ENCODE results near the gene PHIP.
"Not testable (repeated sequence)": the region's sequence is repeated elsewhere in the genome, so short reads cannot be mapped to it uniquely, and the experiment has no call there.

The PHIP gene

DNA sequence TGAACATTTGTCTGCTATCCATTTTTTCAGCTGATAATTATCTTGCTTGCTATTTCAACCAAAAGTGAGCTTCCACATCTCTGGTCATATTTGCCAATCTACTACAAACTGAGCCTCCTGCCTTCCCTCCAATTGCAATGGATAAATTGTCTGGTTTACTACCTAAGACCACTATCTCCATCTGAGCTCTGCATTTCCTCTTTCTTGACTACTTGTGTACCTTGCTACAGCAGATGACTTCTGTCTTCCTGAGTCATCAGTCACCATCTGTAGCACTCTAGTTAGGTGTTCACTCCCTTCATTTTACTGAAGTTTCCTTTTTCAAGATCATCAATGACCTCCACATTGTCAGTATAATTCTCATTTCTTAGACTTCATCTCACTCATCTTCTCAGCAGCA, 33.5 kb upstream of the PHIP start:
- no peak for DNase-seq (ENCODE audit: low read depth)
- no peak overlapping the region for H3K4me3 ChIP-seq (ENCODE audit: low read depth, low read length)
- TF ChIP-seq POLR2A (IDR thresholded peaks at IDR 0.05; ENCODE audit: extremely low read depth, insufficient read length), result no peak
- TF ChIP-seq MAX (IDR thresholded peaks at IDR 0.05; ENCODE audit: low read depth, low read length), result no peak
- TF ChIP-seq, protein P1, sequence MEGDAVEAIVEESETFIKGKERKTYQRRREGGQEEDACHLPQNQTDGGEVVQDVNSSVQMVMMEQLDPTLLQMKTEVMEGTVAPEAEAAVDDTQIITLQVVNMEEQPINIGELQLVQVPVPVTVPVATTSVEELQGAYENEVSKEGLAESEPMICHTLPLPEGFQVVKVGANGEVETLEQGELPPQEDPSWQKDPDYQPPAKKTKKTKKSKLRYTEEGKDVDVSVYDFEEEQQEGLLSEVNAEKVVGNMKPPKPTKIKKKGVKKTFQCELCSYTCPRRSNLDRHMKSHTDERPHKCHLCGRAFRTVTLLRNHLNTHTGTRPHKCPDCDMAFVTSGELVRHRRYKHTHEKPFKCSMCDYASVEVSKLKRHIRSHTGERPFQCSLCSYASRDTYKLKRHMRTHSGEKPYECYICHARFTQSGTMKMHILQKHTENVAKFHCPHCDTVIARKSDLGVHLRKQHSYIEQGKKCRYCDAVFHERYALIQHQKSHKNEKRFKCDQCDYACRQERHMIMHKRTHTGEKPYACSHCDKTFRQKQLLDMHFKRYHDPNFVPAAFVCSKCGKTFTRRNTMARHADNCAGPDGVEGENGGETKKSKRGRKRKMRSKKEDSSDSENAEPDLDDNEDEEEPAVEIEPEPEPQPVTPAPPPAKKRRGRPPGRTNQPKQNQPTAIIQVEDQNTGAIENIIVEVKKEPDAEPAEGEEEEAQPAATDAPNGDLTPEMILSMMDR (IDR thresholded peaks at IDR 0.05; ENCODE audit: low read depth, low read length), result no peak
- no peak for TF ChIP-seq MYC (IDR thresholded peaks at IDR 0.05; ENCODE audit: low read depth, low read length)

GRCh38 chr6:79101164-79101563, 23.1 kb upstream of the PHIP start:
- H3K4me3 ChIP-seq (ENCODE audit: low read depth, low read length), result no peak overlapping the region
- TF ChIP-seq POLR2A (IDR thresholded peaks at IDR 0.05; ENCODE audit: extremely low read depth, insufficient read length) (no peak), MYC (IDR thresholded peaks at IDR 0.05; ENCODE audit: low read depth, low read length) (no peak), MAX (IDR thresholded peaks at IDR 0.05; ENCODE audit: low read depth, low read length) (no peak)
- TF ChIP-seq, protein P1 (IDR thresholded peaks at IDR 0.05; ENCODE audit: low read depth, low read length), result no peak
- no peak for DNase-seq (ENCODE audit: low read depth)

DNA sequence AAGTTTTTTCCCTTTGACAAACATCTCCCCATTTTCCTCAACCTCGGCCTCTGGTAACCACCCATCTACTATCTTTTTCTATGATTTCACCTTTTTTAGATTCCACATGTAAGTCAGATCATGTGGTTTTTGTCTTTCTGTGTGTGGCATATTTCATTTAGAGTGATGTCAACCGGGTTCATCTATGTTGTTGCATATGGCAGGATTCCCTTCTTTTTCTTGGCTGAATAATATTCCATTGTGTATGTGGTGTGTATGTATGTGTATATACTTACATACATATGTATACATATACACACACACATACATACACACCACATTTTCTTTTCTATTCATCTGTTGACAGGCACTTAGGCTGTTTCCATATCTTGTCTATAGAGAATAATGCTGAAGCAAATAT, 22.2 kb upstream of the PHIP start:
- DNase-seq (ENCODE audit: low read depth), result no peak
- no peak overlapping the region for H3K4me3 ChIP-seq (ENCODE audit: low read depth, low read length)
- no peak for TF ChIP-seq MAX (IDR thresholded peaks at IDR 0.05; ENCODE audit: low read depth, low read length)
- TF ChIP-seq MYC (IDR thresholded peaks at IDR 0.05; ENCODE audit: low read depth, low read length), result no peak
- TF ChIP-seq POLR2A (IDR thresholded peaks at IDR 0.05; ENCODE audit: extremely low read depth, insufficient read length), result no peak
- TF ChIP-seq, protein P1 (IDR thresholded peaks at IDR 0.05; ENCODE audit: low read depth, low read length), result no peak

DNA sequence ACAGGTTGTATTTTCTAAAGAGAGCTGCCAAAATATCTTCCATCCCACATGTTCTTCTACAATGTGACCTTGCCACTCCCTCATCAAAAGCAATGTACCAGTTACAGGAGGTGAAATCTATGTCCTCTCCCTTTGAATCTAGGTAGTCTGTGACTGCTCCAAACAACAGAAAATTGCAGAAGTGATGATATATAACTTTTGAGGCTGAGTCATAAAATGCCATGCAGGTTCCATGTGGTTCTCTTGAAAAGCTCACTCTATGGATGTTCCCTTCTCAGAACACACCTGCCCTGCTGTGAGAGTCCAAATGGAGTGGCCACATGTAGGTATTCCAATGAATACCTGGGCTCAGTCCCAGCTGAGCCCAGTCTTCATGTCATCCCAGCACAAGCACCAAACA, 16.9 kb upstream of the PHIP start:
- H3K4me3 ChIP-seq (ENCODE audit: low read depth, low read length), result no peak overlapping the region
- DNase-seq (ENCODE audit: low read depth), result no peak
- TF ChIP-seq MYC (IDR thresholded peaks at IDR 0.05; ENCODE audit: low read depth, low read length) (no peak), POLR2A (IDR thresholded peaks at IDR 0.05; ENCODE audit: extremely low read depth, insufficient read length) (no peak), MAX (IDR thresholded peaks at IDR 0.05; ENCODE audit: low read depth, low read length) (no peak)
- TF ChIP-seq, protein P1 (IDR thresholded peaks at IDR 0.05; ENCODE audit: low read depth, low read length), result no peak

DNA sequence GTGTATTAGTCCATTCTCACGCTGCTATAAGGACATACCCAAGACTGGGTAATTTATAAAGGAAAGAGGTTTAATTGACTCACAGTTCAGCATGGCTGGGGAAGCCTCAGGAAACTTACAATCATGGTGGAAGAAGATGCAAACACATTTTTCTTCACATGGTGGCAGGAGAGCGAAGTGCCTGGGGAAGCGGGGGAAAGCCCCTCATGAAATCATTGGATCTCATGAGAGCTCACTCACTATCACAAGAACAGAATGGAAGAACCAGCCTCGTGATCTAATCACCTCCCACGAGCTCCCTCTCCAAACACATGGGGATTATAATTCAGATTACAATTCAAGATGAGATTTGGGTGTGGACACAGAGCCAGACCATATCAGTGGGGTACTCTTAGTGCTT, 13.7 kb upstream of the PHIP start:
- DNase-seq (ENCODE audit: low read depth); H3K4me3 ChIP-seq (ENCODE audit: low read depth, low read length): not testable (repeated sequence)

GRCh38 chr6:79089552-79090404, 11.7 kb upstream of the PHIP start:
- no peak overlapping the region for H3K4me3 ChIP-seq (ENCODE audit: low read depth, low read length)
- no peak for DNase-seq (ENCODE audit: low read depth)
- TF ChIP-seq MAX (IDR thresholded peaks at IDR 0.05; ENCODE audit: low read depth, low read length) (no peak), MYC (IDR thresholded peaks at IDR 0.05; ENCODE audit: low read depth, low read length) (no peak), POLR2A (IDR thresholded peaks at IDR 0.05; ENCODE audit: extremely low read depth, insufficient read length) (no peak)
